ENCODE results near the gene SLC16A11.
"Not testable (repeated sequence)": the region's sequence is repeated elsewhere in the genome, so short reads cannot be mapped to it uniquely, and the experiment has no call there.

The SLC16A11 gene

DNA sequence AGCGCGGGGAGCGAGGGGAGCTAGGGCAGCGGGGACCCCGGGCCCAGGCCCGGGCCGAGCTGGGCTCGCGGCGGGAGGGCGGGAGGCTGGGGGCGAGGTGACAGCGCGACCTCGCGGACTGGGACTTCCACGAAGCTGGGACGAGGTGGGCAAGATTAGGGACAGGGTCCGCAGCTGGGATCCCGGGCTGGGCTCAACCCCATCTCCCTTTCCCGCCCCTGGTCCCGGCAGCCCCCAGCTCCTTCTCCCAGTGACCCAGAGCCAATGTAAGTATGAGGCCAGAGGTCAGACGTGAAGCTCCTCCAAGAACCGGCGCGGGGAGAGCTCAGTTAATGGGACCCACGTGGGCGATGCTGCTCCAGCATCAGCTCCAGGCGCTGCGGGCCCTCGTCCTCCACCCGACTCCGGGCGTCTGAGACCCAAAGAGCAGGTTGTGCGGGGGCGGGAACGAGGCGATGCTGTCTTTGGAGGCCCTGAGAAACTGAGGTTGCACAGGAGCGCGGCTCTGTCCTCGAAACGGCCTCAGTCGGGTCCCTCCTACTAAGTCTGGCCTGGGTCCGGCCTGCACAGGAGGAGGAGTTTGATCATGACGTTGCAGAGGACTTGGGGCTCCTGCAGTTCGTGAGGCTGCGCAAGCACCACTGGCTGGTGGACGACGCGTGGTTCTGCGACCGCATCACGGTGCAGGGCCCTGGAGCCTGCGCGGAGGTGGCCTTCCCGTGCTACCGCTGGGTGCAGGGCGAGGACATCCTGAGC is 47.5 kb downstream of the SLC16A11 start:
- H3K4me2 ChIP-seq: no peak overlapping the region
- H3K4me3 ChIP-seq (IDR thresholded peaks at IDR 0.05; ENCODE audit: insufficient read depth, low read depth, low read length): no peak overlapping the region
- H3K9ac ChIP-seq: no peak overlapping the region
- no peaks in the 10 kb centered on the region for H3K4me1 ChIP-seq (ENCODE audit: low read depth, poor library complexity, severe bottlenecking)
- H2AFZ ChIP-seq (ENCODE audit: low read depth): no peak overlapping the region
- no peaks in the 10 kb centered on the region for H4K20me1 ChIP-seq (ENCODE audit: insufficient read depth)
- no peak overlapping the region for H3K27ac ChIP-seq
- no peaks in the 10 kb centered on the region for H3K79me2 ChIP-seq (ENCODE audit: insufficient read depth, low read depth)
- no peaks in the 10 kb centered on the region for H3K27me3 ChIP-seq (ENCODE audit: insufficient read depth, low read depth)
- TF ChIP-seq, protein P1, sequence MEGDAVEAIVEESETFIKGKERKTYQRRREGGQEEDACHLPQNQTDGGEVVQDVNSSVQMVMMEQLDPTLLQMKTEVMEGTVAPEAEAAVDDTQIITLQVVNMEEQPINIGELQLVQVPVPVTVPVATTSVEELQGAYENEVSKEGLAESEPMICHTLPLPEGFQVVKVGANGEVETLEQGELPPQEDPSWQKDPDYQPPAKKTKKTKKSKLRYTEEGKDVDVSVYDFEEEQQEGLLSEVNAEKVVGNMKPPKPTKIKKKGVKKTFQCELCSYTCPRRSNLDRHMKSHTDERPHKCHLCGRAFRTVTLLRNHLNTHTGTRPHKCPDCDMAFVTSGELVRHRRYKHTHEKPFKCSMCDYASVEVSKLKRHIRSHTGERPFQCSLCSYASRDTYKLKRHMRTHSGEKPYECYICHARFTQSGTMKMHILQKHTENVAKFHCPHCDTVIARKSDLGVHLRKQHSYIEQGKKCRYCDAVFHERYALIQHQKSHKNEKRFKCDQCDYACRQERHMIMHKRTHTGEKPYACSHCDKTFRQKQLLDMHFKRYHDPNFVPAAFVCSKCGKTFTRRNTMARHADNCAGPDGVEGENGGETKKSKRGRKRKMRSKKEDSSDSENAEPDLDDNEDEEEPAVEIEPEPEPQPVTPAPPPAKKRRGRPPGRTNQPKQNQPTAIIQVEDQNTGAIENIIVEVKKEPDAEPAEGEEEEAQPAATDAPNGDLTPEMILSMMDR (conservative IDR thresholded peaks at IDR 0.05; ENCODE audit: low read depth, low read length): no peak
- no peaks in the 10 kb centered on the region for H3K36me3 ChIP-seq (ENCODE audit: insufficient read depth)

DNA sequence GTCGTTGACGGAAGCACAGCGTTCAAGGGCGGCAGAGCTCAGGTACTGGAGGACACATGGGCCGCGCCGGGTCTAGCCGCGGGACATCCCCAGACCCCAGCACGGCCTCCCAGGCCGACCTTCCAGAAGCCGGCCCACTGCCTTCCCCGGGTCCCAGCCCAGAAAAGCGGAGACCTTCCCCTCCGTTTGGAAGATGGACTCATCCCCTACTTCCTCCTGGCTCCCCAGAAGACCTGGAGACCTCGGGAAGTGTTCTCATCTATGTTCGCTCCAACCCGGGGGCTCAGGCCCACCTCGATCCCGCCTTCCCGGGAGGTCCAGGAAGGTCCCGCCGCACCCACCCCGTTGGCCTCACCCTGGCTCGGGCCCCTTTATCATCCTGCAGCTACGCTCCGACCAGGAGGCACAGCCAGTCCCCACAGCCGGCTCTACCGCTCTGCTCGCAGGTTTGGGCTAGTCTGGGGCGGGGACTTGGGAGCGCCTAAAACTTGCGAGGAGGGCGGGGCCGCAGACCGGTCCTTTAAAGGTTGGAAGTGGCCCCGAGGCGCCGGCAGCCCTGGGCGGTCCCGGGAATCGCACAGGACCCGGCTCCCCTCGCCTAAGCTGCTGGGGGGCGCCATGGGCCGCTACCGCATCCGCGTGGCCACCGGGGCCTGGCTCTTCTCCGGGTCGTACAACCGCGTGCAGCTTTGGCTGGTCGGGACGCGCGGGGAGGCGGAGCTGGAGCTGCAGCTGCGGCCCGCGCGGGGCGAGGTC is 48.2 kb downstream of the SLC16A11 start, which contains the start of gene ALOX12:
ALOX12 (plus strand) TSS at position 550 of the 756 bp plus-strand sequence; CDS start at position 619, 69 bp downstream.
- no peak within 1 kb of the TSS for H3K4me3 ChIP-seq (IDR thresholded peaks at IDR 0.05; ENCODE audit: insufficient read depth, low read depth, low read length)
- H3K4me2 ChIP-seq: no peak within 1 kb of the TSS
- H3K79me2 ChIP-seq (ENCODE audit: insufficient read depth, low read depth): no peaks in the 10 kb centered on the region
- TF ChIP-seq, protein P1 (conservative IDR thresholded peaks at IDR 0.05; ENCODE audit: low read depth, low read length): no peak
- H2AFZ ChIP-seq (ENCODE audit: low read depth): no peak within 1 kb of the TSS
- H3K4me1 ChIP-seq (ENCODE audit: low read depth, poor library complexity, severe bottlenecking): no peaks in the 10 kb centered on the region
- H4K20me1 ChIP-seq (ENCODE audit: insufficient read depth): no peaks in the 10 kb centered on the region
- H3K36me3 ChIP-seq (ENCODE audit: insufficient read depth): no peaks in the 10 kb centered on the region
- H3K27ac ChIP-seq: no peak within 1 kb of the TSS
- H3K27me3 ChIP-seq (ENCODE audit: insufficient read depth, low read depth): no peaks in the 10 kb centered on the region
- no peak within 1 kb of the TSS for H3K9ac ChIP-seq

DNA sequence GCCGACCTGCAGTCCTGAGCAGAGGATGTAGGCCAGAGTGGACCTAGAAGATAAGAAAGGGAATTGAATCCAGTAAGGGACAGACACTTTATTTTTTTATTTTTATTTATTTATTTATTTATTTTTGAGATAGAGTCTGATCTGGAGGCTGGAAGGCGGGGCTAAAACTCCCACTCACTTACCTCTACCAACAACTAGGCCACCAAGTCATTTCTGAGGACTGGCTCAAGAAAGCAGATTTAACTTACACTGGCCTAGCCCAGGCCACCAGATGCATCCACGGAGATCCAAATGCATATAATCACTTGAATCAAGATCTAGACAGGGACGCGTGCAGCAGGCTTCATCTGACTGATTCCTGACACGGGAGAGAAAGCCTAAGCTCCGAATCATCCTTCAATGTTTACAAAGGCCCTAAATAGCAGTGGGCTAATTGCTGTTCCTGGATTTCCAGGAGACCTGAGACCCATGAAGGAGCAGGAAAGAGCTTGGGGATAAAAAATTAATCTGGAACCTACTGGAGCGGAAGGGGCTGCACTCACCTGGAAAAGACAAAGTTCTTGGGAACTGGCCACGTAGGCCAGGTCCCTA is 49.1 kb downstream of the SLC16A11 start:
- Histone ChIP-seq H2AFZ (ENCODE audit: low read depth) (no peak overlapping the region), H3K4me3 (IDR thresholded peaks at IDR 0.05; ENCODE audit: insufficient read depth, low read depth, low read length) (no peak overlapping the region), H3K36me3 (ENCODE audit: insufficient read depth) (no peaks in the 10 kb centered on the region), H3K4me1 (ENCODE audit: low read depth, poor library complexity, severe bottlenecking) (no peaks in the 10 kb centered on the region), H3K4me2 (no peak overlapping the region), H3K79me2 (ENCODE audit: insufficient read depth, low read depth) (no peaks in the 10 kb centered on the region), H3K9ac (no peak overlapping the region), H3K27ac (no peak overlapping the region), H4K20me1 (ENCODE audit: insufficient read depth) (no peaks in the 10 kb centered on the region), H3K27me3 (ENCODE audit: insufficient read depth, low read depth) (no peaks in the 10 kb centered on the region)
- TF ChIP-seq, protein P1 (conservative IDR thresholded peaks at IDR 0.05; ENCODE audit: low read depth, low read length): no peak

DNA sequence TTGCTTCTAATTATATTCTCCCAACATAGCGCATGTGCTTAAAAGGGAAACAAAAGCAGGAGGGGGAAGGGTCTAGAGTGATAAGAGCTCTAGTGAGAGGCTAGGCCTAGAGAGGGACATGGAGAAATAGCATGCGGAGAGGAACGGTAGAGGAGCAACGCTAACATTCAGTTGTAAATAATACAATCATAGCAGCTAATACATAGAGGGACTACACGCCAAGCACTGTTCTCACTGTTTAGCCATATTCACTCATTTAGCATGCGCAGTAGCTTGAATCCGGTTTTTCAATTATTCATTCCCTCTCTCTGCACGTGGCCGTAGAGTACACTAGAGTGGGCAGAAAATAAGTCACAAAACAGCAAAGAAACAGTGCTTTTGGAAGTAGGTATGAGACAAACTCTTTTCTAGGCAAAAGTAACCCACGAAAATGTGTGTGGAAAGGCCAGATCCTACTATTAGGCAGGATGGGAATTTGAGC is 49.7 kb downstream of the SLC16A11 start:
- H3K4me1 ChIP-seq (ENCODE audit: low read depth, poor library complexity, severe bottlenecking): no peaks in the 10 kb centered on the region
- H3K27ac ChIP-seq: no peak overlapping the region
- no peak overlapping the region for H3K9ac ChIP-seq
- no peaks in the 10 kb centered on the region for H3K79me2 ChIP-seq (ENCODE audit: insufficient read depth, low read depth)
- no peaks in the 10 kb centered on the region for H3K36me3 ChIP-seq (ENCODE audit: insufficient read depth)
- H3K4me3 ChIP-seq (IDR thresholded peaks at IDR 0.05; ENCODE audit: insufficient read depth, low read depth, low read length): no peak overlapping the region
- no peaks in the 10 kb centered on the region for H4K20me1 ChIP-seq (ENCODE audit: insufficient read depth)
- H3K27me3 ChIP-seq (ENCODE audit: insufficient read depth, low read depth): no peaks in the 10 kb centered on the region
- H2AFZ ChIP-seq (ENCODE audit: low read depth): no peak overlapping the region
- TF ChIP-seq, protein P1 (conservative IDR thresholded peaks at IDR 0.05; ENCODE audit: low read depth, low read length): no peak
- H3K4me2 ChIP-seq: no peak overlapping the region

DNA sequence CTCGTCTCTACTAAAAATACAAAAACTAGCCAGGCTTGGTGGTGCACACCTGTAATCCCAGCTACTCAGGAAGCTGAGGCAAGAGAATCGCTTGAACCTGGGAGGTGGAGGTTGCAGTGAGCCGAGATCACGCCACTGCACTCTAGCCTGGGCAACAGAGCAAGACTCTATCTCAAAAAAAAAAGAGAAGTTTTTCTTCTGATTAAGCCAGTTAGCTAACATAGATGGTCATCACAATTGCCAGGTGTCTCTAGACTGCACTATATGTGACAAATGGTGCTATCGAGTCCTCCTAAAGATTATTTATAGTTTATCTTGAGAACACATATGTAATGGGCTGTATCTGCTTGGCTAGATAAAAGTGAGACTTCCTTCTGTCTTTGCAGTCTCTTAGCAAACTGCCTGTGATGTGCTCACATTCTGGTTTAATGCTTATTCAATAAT is 50.3 kb downstream of the SLC16A11 start:
- H3K36me3 ChIP-seq (ENCODE audit: insufficient read depth); H3K79me2 ChIP-seq (ENCODE audit: insufficient read depth, low read depth); H4K20me1 ChIP-seq (ENCODE audit: insufficient read depth); H3K4me1 ChIP-seq (ENCODE audit: low read depth, poor library complexity, severe bottlenecking); H3K9ac ChIP-seq; H2AFZ ChIP-seq (ENCODE audit: low read depth); H3K27ac ChIP-seq; H3K27me3 ChIP-seq (ENCODE audit: insufficient read depth, low read depth); H3K4me2 ChIP-seq; H3K4me3 ChIP-seq (IDR thresholded peaks at IDR 0.05; ENCODE audit: insufficient read depth, low read depth, low read length): not testable (repeated sequence)

Measured in KMS-11 (cell line).